HepG2 (cell line): ENCODE data around the gene IL1R1. TPM values are rescaled to one million over a fixed set of nuclear protein-coding genes. Genes with fewer than 3 reads are reported as not detected.

Source experiments
- ATAC-seq: fragments of 200-7000 bp; cut with Tn5 transposase; 3 replicates; pipeline ENCODE4 v1.9.1; 2020; ENCODE audit warnings: mild to moderate bottlenecking, moderate library complexity
- BruUV-seq: library from RNA; stranded (reverse); fragments of 400-500 nt; replicated peaks from 2 replicates; lab custom pipeline; 2021; lab: Mats Ljungman, UMichigan
- CTCF ChIA-PET: fragments of 300-600 bp; formaldehyde crosslinking; extraction: SDS; loops from one replicate; lab custom pipeline; 2021; ENCODE audit warnings: low total read pairs, inconsistent platforms, low intra/inter-chr PET ratio; lab: Yijun Ruan, JAX
- POLR2A ChIA-PET: fragments of 350-600 bp; sonication (Branson Sonifier 250); formaldehyde crosslinking; loops from one replicate; lab custom pipeline; 2020; ENCODE audit warnings: antibody characterized with exemption, inconsistent platforms; lab: Yijun Ruan, JAX
- DNase-seq: peaks from one replicate; pipeline ENCODE4 v3.0.0-alpha.2; 2015; ENCODE audit warnings: low spot score
- FAIRE-seq: peaks from 3 replicates; lab custom pipeline; 2011; peaks lifted over from hg19 to GRCh38; lab: Jason Lieb, UNC
- H2AFZ ChIP-seq: one replicate; pipeline ENCODE4 v1.6.1; 2011; ENCODE audit warnings: low read length, inconsistent platforms
- H3K27ac ChIP-seq: fragments of 300-600 bp; 3 replicates; pipeline ENCODE4 v1.8.0; 2011; ENCODE audit warnings: mixed run types, mild to moderate bottlenecking, mixed read lengths, low read length, inconsistent platforms; ENCODE audit not compliant: insufficient read depth; ENCODE audit errors: extremely low read length
- H3K27me3 ChIP-seq, 2 experiments: fragments of 200-600 bp in 1 of 2; 2 replicates in 1 of 2; 3 replicates in 1 of 2; pipeline versions ENCODE4 v1.6.0 to v1.8.0; 2011; ENCODE audit warnings: low read length in 2 of 2, mild to moderate bottlenecking in 2 of 2, moderate library complexity in 2 of 2, inconsistent platforms in 1 of 2; ENCODE audit not compliant: insufficient read depth in 2 of 2, control insufficient read depth in 1 of 2
- H3K36me3 ChIP-seq, 2 experiments: fragments of 200-600 bp in 1 of 2; replicated peaks in 1 of 2; 2 replicates in 1 of 2; 3 replicates in 1 of 2; pipeline versions ENCODE4 v1.5.1 to v1.8.0; 2011; ENCODE audit warnings: low read length in 2 of 2, inconsistent platforms in 1 of 2; ENCODE audit not compliant: insufficient read depth in 2 of 2, control insufficient read depth in 1 of 2
- H3K4me1 ChIP-seq: 2 replicates; pipeline ENCODE4 v1.5.1; 2012; ENCODE audit warnings: low read length, inconsistent platforms; ENCODE audit not compliant: insufficient read depth
- H3K4me2 ChIP-seq: 2 replicates; pipeline ENCODE4 v1.6.0; 2011; ENCODE audit warnings: low read depth, low read length, inconsistent platforms
- H3K4me3 ChIP-seq, 3 experiments: fragments of 200-600 bp in 1 of 3; sonication (generic), shearing (Covaris generic) in 1 of 3; replicated peaks in 1 of 3; 2 replicates each; pipeline ENCODE4 v1.5.1; 2011 to 2016; ENCODE audit warnings: low read length in 3 of 3, inconsistent platforms in 2 of 3, low read depth in 2 of 3, mild to moderate bottlenecking in 2 of 3, control low read depth in 1 of 3, mixed read lengths in 1 of 3; ENCODE audit not compliant: insufficient read depth in 1 of 3
- H3K79me2 ChIP-seq: one replicate; pipeline ENCODE4 v1.6.1; 2011; ENCODE audit warnings: low read length, inconsistent platforms; ENCODE audit not compliant: insufficient read depth
- H3K9ac ChIP-seq: 2 replicates; pipeline ENCODE4 v1.6.0; 2011; ENCODE audit warnings: mild to moderate bottlenecking, low read depth, low read length, inconsistent platforms; ENCODE audit not compliant: insufficient read depth
- H3K9me3 ChIP-seq: 2 replicates; pipeline ENCODE4 v1.5.1; 2012; ENCODE audit warnings: mild to moderate bottlenecking, low read length
- H4K20me1 ChIP-seq: 2 replicates; pipeline ENCODE4 v1.6.0; 2011; ENCODE audit warnings: inconsistent platforms, mild to moderate bottlenecking, low read length, moderate library complexity; ENCODE audit not compliant: insufficient read depth
- ARID4A ChIP-seq: sonication (generic); formaldehyde crosslinking; IDR thresholded peaks from 2 replicates; pipeline ENCODE4 v1.5.0; 2020; ENCODE audit warnings: mild to moderate bottlenecking, missing genetic modification reagents, borderline replicate concordance
- FOXJ3 ChIP-seq: sonication (generic); formaldehyde crosslinking; IDR thresholded peaks from 2 replicates; pipeline ENCODE4 v1.4.0; 2020; ENCODE audit warnings: missing genetic modification reagents, mild to moderate bottlenecking, borderline replicate concordance
- GATAD1 ChIP-seq: IDR thresholded peaks from 2 replicates; pipeline ENCODE4 v1.6.1; 2016; ENCODE audit warnings: missing genetic modification reagents, missing compliant biosample characterization
- HIC2 ChIP-seq: sonication (generic); formaldehyde crosslinking; IDR thresholded peaks from 2 replicates; pipeline ENCODE4 v1.9.0; 2022; ENCODE audit warnings: low read depth, missing genetic modification reagents
- HIVEP1 ChIP-seq: sonication (generic); formaldehyde crosslinking; IDR thresholded peaks from 2 replicates; pipeline ENCODE4 v1.4.0; 2020; ENCODE audit warnings: mild to moderate bottlenecking, missing genetic modification reagents
- MAFK ChIP-seq, 2 experiments: IDR thresholded peaks in 1 of 2; conservative IDR thresholded peaks in 1 of 2; 2 replicates each; pipeline ENCODE4 v1.6.1; 2011; ENCODE audit warnings: improper control_type of control experiment in 2 of 2, low read length in 2 of 2
- PLRG1 ChIP-seq: fragments of 450-650 bp; conservative IDR thresholded peaks from 2 replicates; pipeline ENCODE4 v1.6.1; 2016
- POLR2A ChIP-seq, 2 experiments: IDR thresholded peaks; 2 replicates each; pipeline ENCODE4 v1.6.1; 2011; ENCODE audit warnings: low read depth in 2 of 2, low read length in 2 of 2, mild to moderate bottlenecking in 1 of 2, moderate library complexity in 1 of 2; ENCODE audit not compliant: insufficient read depth in 1 of 2
- RBM22 ChIP-seq: fragments of 200-400 bp; formaldehyde crosslinking; optimal IDR thresholded peaks from 2 replicates; pipeline ENCODE3; 2017; ENCODE audit warnings: mild to moderate bottlenecking, low read length, moderate library complexity
- RORA ChIP-seq: sonication (generic); formaldehyde crosslinking; IDR thresholded peaks from 2 replicates; pipeline ENCODE4 v1.5.0; 2020; ENCODE audit warnings: mild to moderate bottlenecking, missing genetic modification reagents, moderate library complexity
- ZBTB25 ChIP-seq: IDR thresholded peaks from 2 replicates; pipeline ENCODE4 v1.6.1; 2018; ENCODE audit warnings: missing genetic modification reagents
- ZNF251 ChIP-seq: sonication (generic); formaldehyde crosslinking; IDR thresholded peaks from 2 replicates; pipeline ENCODE4 v1.9.0; 2021; ENCODE audit warnings: mild to moderate bottlenecking, missing genetic modification reagents
- ZNF296 ChIP-seq: sonication (generic); formaldehyde crosslinking; conservative IDR thresholded peaks from 2 replicates; pipeline ENCODE4 v1.5.0; 2020; ENCODE audit warnings: mild to moderate bottlenecking, missing genetic modification reagents
- ZNF710 ChIP-seq: sonication (generic); formaldehyde crosslinking; IDR thresholded peaks from 2 replicates; pipeline ENCODE4 v1.5.0; 2020; ENCODE audit warnings: mild to moderate bottlenecking, missing genetic modification reagents, borderline replicate concordance
- ZNF766 ChIP-seq: sonication (generic); formaldehyde crosslinking; IDR thresholded peaks from 2 replicates; pipeline ENCODE4 v1.5.0; 2020; ENCODE audit warnings: missing genetic modification reagents, borderline replicate concordance
- ZNF777 ChIP-seq: sonication (generic); formaldehyde crosslinking; IDR thresholded peaks from 2 replicates; pipeline ENCODE4 v1.4.0; 2020; ENCODE audit warnings: missing genetic modification reagents
- ZSCAN20 ChIP-seq: sonication (generic); formaldehyde crosslinking; IDR thresholded peaks from 2 replicates; pipeline ENCODE4 v1.4.0; 2020; ENCODE audit warnings: missing genetic modification reagents, mild to moderate bottlenecking, borderline replicate concordance
- WGBS: methylation state at CpG from one replicate; pipeline ENCODE4 v1.1.6; 2017; ENCODE audit warnings: low lambda C conversion rate; 5-methylcytosine and 5-hydroxymethylcytosine counted together
- in situ Hi-C: cut with HindIII; loops from 2 replicates; pipeline ENCODE4 v1.10.0; 2017; ENCODE audit warnings: low pct_unique_long_range_greater_than_20kb; ENCODE audit not compliant: extremely low pct_ligation_motif_present
- intact Hi-C: fragments of 100-400 bp; cut with micrococcal nuclease; formaldehyde crosslinking; loops from one replicate; pipeline ENCODE4 v1.10.0; 2022; ENCODE audit not compliant: unreplicated experiment
- polyA plus RNA-seq, 8 experiments: library from polyadenylated mRNA; depleted of rRNA in 3 of 8; stranded (reverse) in 7 of 8; unstranded in 1 of 8; fragments of >200 nt; fragmentation: Illumina TruSeq in 4 of 8; extraction: Trizol in 4 of 8; gene quantifications; 2 replicates each; pipeline versions ENCODE4 v1.2.1 to v1.2.3, GENCODE V29; 2011 to 2016; ENCODE audit warnings: low read depth in 4 of 8, missing spikeins in 1 of 8, mixed read lengths in 1 of 8; ENCODE audit not compliant: insufficient read depth in 1 of 8
- total RNA-seq, 5 experiments: library from RNA; depleted of rRNA; stranded (reverse); fragments of >200 nt; fragmentation: Illumina TruSeq; extraction: Trizol; gene quantifications; 2 replicates each; pipeline ENCODE4 v1.2.3, GENCODE V29; 2016; ENCODE audit warnings: low read depth in 1 of 5

The IL1R1 gene
- total and polyA plus RNA-seq, 2 of the 13 experiments (the other 11 are each of a cell fraction or from before 2014, with no cell fraction given) = 38.0 to 93.1 TPM

- H3K9me3 ChIP-seq = no peaks in the 10 kb centered on the region
- POLR2A ChIA-PET = interaction anchor here (0.9 kb wide), 1 partner anchor 31 kb away, joined by 3 read pairs; no protein-coding TSS in a partner anchor
- ATAC-seq = no peak
- no peak for TF ChIP-seq ZSCAN20
- TF ChIP-seq HIVEP1 (CRISPR knock-in tag) = no peak
- TF ChIP-seq ARID4A (CRISPR knock-in tag) = no peak
- TF ChIP-seq MAFK (conservative IDR thresholded peaks at IDR 0.05 in 1 of 2, IDR thresholded peaks at IDR 0.05 in 1 of 2; ENCODE audit: low read length in 2 of 2) = no peak
- no peak for TF ChIP-seq POLR2A (IDR thresholded peaks at IDR 0.05; ENCODE audit: insufficient read depth in 1 of 2, low read depth in 2 of 2, low read length in 2 of 2)
- no peak for TF ChIP-seq RORA
- TF ChIP-seq ZBTB25 (CRISPR knock-in tag) = no peak
- TF ChIP-seq RBM22 = no peak
- no peak for TF ChIP-seq ZNF777 (CRISPR knock-in tag)
- no peak for TF ChIP-seq ZNF251 (CRISPR knock-in tag)
- TF ChIP-seq ZNF296 = no peak
- no peak for TF ChIP-seq ZNF710 (CRISPR knock-in tag)
- TF ChIP-seq ZNF766 = no peak
- no peak for TF ChIP-seq PLRG1
- no peak for TF ChIP-seq HIC2 (CRISPR knock-in tag)
- TF ChIP-seq FOXJ3 (CRISPR knock-in tag) = no peak
- TF ChIP-seq GATAD1 (CRISPR knock-in tag) = no peak
- TF ChIP-seq, all 625 proteins: peak for 0
- H3K27me3 ChIP-seq = no peaks in the 10 kb centered on the region; a peak in 1 of 5 replicates
- H3K79me2 ChIP-seq = peaks cover 30% of the 10 kb centered on the region
- H3K27ac ChIP-seq = no peak overlapping the region
- 54% methylated on average over 1 of the region's 1 CpG for WGBS
- intact Hi-C loops = loop anchor here (5.0 kb wide), 1 partner anchor 33 kb away; no protein-coding TSS in a partner anchor
- H3K4me3 ChIP-seq = no peak overlapping the region
- H3K36me3 ChIP-seq = peaks cover 2 to 4% of the 10 kb centered on the region in 2 experiments; a peak in 3 of 5 replicates
- H3K4me2 ChIP-seq = no peak overlapping the region
- in situ Hi-C loops = no loop called here
- CTCF ChIA-PET = no interaction called here
- H4K20me1 ChIP-seq = no peaks in the 10 kb centered on the region
- H3K4me1 ChIP-seq = peaks cover 39% of the 10 kb centered on the region
- H3K9ac ChIP-seq = no peak overlapping the region
- no peak for DNase-seq
- H2AFZ ChIP-seq = no peak overlapping the region
- BruUV-seq = no TSS peak
- FAIRE-seq = no peak
These were observed 2.7 kb upstream of the IL1R1 start for GRCh38 chr2:102139851-102140250.
